Neural crest cell (in vitro differentiated cells): ENCODE results near the gene PFAS. TPM values are rescaled to one million over a fixed set of nuclear protein-coding genes. Genes with fewer than 3 reads are reported as not detected.
A peak's percentile ranks its signal among the peaks of the same experiment; 100 is the strongest.

Source experiments
- DNase-seq: peaks from one replicate; pipeline ENCODE4 v3.0.0; 2021; ENCODE audit warnings: low read depth, mixed read lengths, low spot score
- H3K27ac Mint-ChIP-seq: one replicate; pipeline ENCODE4 v1.8.0; 2021; ENCODE audit warnings: mild to moderate bottlenecking, mixed read lengths; ENCODE audit not compliant: unreplicated experiment
- H3K27me3 Mint-ChIP-seq: 2 replicates; pipeline ENCODE4 v1.8.0; 2021; ENCODE audit warnings: low read depth, mild to moderate bottlenecking, mixed read lengths
- H3K36me3 Mint-ChIP-seq: 2 replicates; pipeline ENCODE4 v1.8.0; 2021; ENCODE audit warnings: low read depth, mild to moderate bottlenecking, mixed read lengths
- H3K4me1 Mint-ChIP-seq: 2 replicates; pipeline ENCODE4 v1.8.0; 2021; ENCODE audit warnings: mixed read lengths
- H3K4me3 Mint-ChIP-seq: one replicate; pipeline ENCODE4 v1.8.0; 2021; ENCODE audit warnings: mild to moderate bottlenecking, mixed read lengths
- H3K9me3 Mint-ChIP-seq: 2 replicates; pipeline ENCODE4 v1.8.0; 2021; ENCODE audit warnings: mixed read lengths
- total RNA-seq: library from RNA; stranded (reverse); gene quantifications from 2 replicates; pipeline ENCODE4 v1.2.1, GENCODE V29; 2021
- TF ChIP-seq, protein P1 (sequence below): fragments of 200-600 bp; sonication (generic); conservative IDR thresholded peaks from 2 replicates; pipeline ENCODE4 v1.5.0; 2021; ENCODE audit warnings: antibody characterized with exemption, mild to moderate bottlenecking

PFAS gene
- total RNA-seq, 1 donor from 2014 or later: 201 TPM

DNA sequence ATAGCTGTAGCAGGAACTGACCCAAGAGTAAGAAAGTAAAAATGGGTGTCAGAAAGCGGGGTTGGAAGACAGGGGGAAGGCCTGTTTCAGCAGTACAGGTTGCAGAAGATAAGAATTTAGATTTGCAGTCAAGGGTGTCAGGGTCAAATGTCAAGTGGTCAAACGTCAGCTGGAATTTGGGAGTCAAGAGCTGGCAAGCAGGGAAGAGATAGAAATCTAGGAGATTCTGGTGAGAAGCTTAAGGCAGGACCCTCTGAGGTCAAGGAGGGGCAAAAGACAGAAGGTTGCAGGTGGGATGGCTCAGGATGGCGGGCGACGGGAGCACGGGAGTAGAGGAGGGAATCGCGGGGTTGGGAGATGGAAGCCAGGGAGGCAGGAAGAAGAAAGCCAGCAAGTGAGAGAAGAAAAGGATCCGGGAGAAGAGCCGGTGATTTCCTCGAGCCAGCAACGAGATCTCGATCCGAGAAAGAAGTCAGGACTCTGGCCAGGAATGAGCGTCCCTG is 45.8 kb downstream of the PFAS start:
- TF ChIP-seq, protein P1, sequence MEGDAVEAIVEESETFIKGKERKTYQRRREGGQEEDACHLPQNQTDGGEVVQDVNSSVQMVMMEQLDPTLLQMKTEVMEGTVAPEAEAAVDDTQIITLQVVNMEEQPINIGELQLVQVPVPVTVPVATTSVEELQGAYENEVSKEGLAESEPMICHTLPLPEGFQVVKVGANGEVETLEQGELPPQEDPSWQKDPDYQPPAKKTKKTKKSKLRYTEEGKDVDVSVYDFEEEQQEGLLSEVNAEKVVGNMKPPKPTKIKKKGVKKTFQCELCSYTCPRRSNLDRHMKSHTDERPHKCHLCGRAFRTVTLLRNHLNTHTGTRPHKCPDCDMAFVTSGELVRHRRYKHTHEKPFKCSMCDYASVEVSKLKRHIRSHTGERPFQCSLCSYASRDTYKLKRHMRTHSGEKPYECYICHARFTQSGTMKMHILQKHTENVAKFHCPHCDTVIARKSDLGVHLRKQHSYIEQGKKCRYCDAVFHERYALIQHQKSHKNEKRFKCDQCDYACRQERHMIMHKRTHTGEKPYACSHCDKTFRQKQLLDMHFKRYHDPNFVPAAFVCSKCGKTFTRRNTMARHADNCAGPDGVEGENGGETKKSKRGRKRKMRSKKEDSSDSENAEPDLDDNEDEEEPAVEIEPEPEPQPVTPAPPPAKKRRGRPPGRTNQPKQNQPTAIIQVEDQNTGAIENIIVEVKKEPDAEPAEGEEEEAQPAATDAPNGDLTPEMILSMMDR: no peak

DNA sequence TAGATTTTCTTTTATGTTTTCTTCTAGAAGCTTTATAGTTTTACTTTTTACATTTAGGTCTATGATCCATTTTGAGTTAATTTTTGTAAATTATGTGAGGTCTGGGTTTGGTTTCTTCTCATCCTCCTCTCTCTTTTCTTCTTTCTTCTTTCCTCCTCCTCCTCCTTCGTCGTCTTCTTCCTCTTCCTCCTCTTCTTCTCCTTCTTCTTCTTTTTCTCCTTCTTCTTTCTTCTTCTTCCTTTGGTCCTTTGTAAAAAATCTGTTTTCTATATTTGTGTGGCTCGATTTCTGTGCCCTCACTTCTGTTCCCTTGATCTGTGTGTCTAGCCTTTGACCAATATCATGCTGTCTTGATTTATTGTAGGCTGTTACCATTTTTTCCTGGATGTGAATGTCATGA is 51.1 kb downstream of the PFAS start:
- Mint-ChIP-seq H3K4me3 (peak overlapping the region; percentile 5), H3K36me3 (no peaks in the 10 kb centered on the region), H3K27me3 (no peaks in the 10 kb centered on the region), H3K4me1 (peaks cover 12% of the 10 kb centered on the region), H3K9me3 (no peaks in the 10 kb centered on the region), H3K27ac (no peak overlapping the region)
- no peak for DNase-seq
- TF ChIP-seq, protein P1: no peak

More for the DNA sequence above, 45.8 kb downstream of the PFAS start:
- Mint-ChIP-seq H3K36me3 (peaks cover 3% of the 10 kb centered on the region), H3K27ac (peak overlapping the region; percentile 86), H3K4me1 (peaks cover 37% of the 10 kb centered on the region), H3K4me3 (peak overlapping the region; percentile 92), H3K27me3 (no peaks in the 10 kb centered on the region), H3K9me3 (no peaks in the 10 kb centered on the region)
- no peak for DNase-seq

DNA sequence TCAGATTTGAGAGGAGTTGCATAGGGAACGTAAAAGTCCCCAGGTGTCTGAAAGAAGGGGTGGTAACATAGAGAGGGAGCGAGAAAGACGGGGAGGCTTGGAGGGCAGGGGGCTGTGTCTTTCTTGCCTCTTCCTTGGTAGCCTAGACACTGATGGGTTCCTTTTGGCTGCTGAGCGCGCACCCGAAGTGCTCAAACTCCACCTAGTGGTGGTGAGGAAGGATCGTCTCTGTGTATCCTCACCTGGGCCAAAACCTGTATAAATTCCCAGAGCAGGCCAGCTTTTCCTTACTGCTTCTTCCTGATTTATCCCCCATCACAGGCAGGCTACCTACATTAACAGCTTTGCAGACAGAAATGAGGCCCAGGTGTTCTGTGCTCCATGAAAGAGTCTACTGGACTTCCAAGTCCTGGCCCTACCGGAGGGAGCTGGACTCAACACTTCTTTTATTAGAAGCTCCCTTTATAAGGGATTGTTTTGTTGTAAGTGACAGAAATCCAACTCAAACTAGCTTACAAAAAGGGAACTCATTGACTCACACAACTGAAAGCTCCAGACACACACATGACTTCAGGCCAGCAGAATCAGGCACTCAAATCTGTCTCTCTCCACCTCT is 51.6 kb downstream of the PFAS start:
- Mint-ChIP-seq H3K27me3 (no peaks in the 10 kb centered on the region), H3K4me3 (peak overlapping the region; percentile 5), H3K4me1 (peaks cover 12% of the 10 kb centered on the region), H3K27ac (no peak overlapping the region), H3K9me3 (no peaks in the 10 kb centered on the region), H3K36me3 (no peaks in the 10 kb centered on the region)
- peak; percentile 36 for DNase-seq
- TF ChIP-seq, protein P1: peak; percentile 81

DNA sequence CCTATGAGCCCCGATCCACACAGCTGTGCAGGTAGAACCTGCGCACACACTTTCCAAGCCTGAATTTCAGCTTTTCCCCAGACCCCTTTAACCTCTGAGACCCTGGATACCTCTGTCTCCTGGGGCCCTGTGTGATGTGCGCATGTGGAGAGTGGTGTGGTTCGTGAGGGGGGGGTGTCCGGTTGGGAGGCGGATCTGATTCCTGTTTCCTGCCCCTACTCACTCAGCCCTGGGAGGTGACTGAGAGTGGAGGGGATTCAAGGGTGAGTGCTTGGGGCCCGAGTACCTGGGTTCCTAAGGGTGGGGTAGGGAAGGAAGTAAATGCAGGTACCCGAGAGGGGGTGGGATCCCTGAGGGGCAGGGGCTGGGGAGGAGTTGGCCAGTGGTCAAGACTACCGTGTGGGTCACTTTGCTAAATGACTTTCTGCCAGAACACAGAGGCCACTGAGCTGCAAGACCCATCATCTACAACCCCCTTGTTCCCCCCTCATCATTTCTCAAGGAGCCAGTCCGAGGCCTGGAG is 61.6 kb downstream of the PFAS start:
- Mint-ChIP-seq H3K27ac (peak overlapping the region; percentile 6), H3K4me1 (peaks cover 11% of the 10 kb centered on the region), H3K36me3 (no peaks in the 10 kb centered on the region), H3K4me3 (no peak overlapping the region), H3K9me3 (no peaks in the 10 kb centered on the region), H3K27me3 (peaks cover 34% of the 10 kb centered on the region)
- TF ChIP-seq, protein P1: no peak
- no peak for DNase-seq

DNA sequence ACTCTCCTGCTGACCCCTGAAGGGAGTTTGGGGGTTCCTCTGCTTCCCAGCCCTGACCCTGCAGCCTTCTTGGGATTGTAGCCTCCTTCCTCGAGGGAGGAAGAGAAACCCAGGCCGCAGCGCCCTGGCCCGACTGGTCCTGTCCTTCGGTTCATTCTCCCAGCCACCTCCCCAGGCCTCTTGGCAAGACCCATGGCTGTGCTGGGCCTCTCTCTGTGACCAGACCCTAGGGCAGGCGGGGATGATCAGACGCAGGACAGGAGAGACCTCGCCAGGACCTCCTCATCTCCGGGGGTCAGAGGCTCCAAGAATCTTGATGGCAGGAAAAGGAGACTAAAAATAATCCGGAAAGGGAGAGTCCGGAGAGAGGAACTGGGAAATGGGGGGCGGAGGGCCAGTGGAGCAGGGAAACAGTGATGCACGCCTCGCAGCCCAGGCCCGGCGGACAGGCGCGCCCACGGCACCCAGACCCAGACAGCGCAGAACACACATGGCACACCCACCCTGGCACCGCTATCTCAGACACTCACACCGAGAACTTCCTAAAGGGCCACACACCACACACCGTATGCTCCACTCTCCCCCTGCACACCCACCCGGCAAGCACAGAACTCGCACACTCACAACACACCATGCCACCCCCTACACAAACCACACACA is 62.2 kb downstream of the PFAS start:
- Mint-ChIP-seq H3K4me3 (no peak overlapping the region), H3K27ac (no peak overlapping the region), H3K4me1 (peaks cover 16% of the 10 kb centered on the region), H3K27me3 (peaks cover 40% of the 10 kb centered on the region), H3K36me3 (no peaks in the 10 kb centered on the region), H3K9me3 (no peaks in the 10 kb centered on the region)
- TF ChIP-seq, protein P1: no peak
- no peak for DNase-seq
